Fibroblast of mammary gland (primary cell): ENCODE measurements around the gene TTC23.

Experiments
- DNase-seq: peaks from one replicate; pipeline ENCODE4 v3.0.0-alpha.2; 2010; ENCODE audit warnings: low read depth
- H3K4me3 ChIP-seq: 2 replicates; pipeline ENCODE4 v1.5.1; 2011; ENCODE audit warnings: low read depth, mild to moderate bottlenecking, low read length, moderate library complexity; ENCODE audit not compliant: control insufficient read depth
- TF ChIP-seq, protein P1 (sequence below): conservative IDR thresholded peaks from 2 replicates; pipeline ENCODE4 v1.5.1; 2011; ENCODE audit warnings: low read depth, low read length, inconsistent platforms; ENCODE audit not compliant: control insufficient read depth, insufficient read depth

The TTC23 gene

DNA sequence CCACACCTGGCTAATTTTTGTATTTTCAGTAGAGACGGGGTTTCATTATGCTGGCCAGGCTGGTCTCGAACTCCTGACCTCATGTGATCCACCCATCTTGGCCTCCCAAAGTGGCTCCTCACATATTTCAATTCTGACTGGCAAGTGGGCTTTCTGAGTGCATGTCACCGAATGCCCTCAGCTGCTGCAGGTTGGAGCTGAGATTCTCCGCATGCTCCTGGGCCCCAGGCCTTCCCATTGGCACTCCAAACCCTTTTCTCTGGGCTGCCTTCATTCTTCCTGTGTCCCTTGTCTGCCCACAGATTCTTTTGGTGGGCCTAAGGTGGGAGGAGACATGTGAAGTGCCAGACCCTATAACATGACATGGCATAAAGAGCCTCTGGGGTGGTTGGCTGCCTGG lies 77.2 kb downstream of the TTC23 start:
- TF ChIP-seq, protein P1, sequence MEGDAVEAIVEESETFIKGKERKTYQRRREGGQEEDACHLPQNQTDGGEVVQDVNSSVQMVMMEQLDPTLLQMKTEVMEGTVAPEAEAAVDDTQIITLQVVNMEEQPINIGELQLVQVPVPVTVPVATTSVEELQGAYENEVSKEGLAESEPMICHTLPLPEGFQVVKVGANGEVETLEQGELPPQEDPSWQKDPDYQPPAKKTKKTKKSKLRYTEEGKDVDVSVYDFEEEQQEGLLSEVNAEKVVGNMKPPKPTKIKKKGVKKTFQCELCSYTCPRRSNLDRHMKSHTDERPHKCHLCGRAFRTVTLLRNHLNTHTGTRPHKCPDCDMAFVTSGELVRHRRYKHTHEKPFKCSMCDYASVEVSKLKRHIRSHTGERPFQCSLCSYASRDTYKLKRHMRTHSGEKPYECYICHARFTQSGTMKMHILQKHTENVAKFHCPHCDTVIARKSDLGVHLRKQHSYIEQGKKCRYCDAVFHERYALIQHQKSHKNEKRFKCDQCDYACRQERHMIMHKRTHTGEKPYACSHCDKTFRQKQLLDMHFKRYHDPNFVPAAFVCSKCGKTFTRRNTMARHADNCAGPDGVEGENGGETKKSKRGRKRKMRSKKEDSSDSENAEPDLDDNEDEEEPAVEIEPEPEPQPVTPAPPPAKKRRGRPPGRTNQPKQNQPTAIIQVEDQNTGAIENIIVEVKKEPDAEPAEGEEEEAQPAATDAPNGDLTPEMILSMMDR: no peak
- no peak overlapping the region for H3K4me3 ChIP-seq
- DNase-seq: no peak

DNA sequence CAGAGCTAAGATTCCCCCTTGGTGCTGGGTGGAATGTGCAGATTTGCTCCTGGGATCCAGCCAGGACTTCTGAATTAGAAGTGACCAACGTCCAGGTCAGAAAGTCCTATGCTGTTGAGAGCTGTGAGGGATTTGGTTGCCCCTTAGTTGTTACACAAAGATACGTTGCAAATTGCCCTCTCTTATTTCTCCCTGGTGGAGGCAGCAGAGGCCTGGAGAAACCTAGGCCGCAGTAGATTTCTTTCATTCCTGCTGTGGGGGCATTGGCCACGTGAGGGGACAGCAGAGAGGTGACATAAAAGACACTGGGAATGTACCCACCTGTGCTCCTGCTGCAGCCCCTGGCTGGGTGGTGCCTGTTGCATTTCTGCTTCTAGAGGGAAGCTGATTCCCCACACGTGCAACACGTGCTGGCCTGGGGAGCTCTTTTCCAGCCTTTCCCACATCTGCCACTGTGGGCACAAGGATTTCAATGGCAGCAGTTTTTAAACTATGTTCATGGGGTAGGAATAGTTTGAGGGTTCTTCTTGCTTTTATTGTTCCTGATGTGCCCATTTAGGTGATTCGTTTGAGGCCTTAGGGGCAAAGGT lies 78.8 kb downstream of the TTC23 start:
- DNase-seq: no peak
- TF ChIP-seq, protein P1: no peak
- no peak overlapping the region for H3K4me3 ChIP-seq

DNA sequence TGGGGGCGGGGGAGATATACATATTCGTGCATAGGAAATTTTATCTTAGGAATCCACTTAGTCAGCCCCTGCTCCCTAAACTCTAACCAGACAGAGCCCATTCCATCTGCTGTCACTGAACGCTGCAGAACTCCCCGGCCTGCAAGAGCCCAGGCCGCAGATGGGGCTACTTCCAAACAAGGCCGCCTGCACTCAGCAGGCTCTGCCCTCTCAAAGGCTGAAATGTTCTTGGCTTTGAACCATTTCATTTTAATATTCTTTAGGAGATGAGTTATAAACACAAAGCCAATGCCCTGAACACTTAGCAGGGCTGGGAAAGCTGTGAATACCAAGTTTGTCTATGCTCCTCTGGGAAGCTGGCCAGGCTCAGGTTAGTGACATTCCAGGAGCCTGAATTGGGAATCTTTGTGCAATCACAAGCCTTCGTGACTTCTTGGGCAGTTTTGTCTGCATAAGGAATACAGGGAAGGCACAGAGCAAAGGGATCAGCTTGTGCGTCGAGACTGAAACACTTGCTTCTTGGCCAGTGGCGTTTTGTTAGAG lies 79.5 kb downstream of the TTC23 start:
- TF ChIP-seq, protein P1: no peak
- no peak overlapping the region for H3K4me3 ChIP-seq
- peak; percentile 21 for DNase-seq

DNA sequence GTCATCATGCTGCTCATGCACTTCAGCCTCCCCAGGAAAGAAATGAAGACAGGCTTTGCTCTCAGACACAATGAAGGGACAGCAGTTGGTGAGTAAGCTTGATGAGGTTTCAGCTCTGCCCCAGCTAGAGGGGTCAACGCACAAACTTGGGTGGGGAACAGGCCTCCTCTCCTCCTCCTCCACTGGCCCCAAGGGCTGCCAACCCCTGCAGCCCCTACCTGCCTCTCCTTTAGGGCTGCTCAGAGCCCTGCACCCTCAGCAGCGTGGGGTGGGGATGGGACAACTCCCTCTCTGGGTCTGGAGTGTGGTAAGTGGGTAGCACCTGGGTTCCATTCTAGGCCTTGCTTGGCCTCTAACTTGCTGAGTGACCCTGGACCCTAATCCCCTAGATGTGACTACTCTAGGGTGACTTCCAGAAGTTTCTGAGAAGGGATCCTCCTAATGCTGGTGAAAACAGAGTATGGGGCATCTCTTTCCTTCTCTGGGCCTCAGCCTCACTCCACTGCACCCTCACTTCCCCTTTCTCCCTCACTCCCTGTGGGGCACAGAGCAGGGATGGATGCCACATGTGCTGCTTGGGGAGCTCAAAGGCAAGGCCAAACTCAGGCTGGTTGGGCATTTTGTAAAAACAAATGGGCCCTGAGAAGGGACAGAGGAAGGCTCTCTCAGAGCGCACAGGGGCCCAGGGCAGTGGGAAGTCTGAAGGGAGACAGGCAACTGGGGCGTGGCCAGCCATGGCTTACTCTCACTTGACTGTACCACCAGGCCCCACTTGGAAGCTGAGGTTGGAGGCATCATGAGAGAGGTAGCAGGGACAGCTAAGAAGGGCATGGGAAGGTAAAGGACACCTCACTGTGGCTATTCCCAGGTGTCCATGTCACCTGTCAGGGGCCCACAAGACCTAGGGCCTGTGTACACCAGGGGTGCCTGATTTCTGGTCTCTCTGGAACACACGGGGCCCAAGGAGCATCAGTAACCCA lies 80.5 kb downstream of the TTC23 start:
- TF ChIP-seq, protein P1: no peak
- no peak overlapping the region for H3K4me3 ChIP-seq
- no peak for DNase-seq

DNA sequence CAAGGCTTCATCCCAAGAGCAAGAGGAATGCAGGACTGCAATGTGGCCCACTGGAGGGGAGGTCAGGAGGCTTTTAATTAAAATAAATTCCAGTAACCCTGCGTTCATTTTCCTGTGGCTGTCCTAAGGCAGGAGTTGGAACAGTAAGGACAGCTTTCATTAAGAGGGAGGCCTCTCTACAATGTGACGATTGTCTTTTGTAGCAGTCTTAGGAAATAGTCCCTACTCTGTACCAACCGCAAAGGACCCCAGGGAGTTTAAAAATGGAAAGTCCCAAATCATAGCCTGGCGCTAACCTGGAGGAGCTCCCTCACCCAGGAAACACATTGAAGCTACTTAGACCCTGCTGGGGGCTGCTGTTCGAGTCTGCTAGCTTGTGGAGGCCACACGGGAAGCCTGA lies 81.7 kb downstream of the TTC23 start:
- TF ChIP-seq, protein P1: no peak

DNA sequence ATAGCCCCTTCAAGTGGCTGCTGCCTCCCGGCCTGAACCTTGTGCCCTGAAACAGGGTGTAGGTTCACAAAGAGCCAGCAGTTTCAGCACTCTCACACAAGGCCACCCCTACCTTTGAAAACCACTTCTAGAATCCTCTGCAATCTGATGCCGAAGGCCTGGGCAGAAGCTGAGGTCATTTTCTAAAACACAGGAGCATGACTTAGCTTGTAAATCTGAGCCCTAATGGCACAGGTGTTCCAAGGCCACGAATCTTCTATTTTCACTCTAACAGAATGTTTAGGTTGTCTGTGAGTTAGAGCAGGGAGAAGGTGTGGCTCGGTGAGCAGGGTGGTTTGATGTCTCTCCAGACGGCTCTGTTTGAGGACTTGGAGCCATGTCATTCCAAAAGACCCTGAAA lies 82.2 kb downstream of the TTC23 start:
- TF ChIP-seq, protein P1: no peak
- H3K4me3 ChIP-seq: no peak overlapping the region
- DNase-seq: no peak

More for the DNA sequence above, 81.7 kb downstream of the TTC23 start:
- no peak overlapping the region for H3K4me3 ChIP-seq
- DNase-seq: no peak
